ENCODE measurements around the gene FAM193A. TPM values are rescaled to one million over a fixed set of nuclear protein-coding genes. Genes with fewer than 3 reads are reported as not detected.

The FAM193A gene
- total RNA-seq, 4 donors from 2014 or later = 9.8 to 18.7 (median 16.4) TPM

DNA sequence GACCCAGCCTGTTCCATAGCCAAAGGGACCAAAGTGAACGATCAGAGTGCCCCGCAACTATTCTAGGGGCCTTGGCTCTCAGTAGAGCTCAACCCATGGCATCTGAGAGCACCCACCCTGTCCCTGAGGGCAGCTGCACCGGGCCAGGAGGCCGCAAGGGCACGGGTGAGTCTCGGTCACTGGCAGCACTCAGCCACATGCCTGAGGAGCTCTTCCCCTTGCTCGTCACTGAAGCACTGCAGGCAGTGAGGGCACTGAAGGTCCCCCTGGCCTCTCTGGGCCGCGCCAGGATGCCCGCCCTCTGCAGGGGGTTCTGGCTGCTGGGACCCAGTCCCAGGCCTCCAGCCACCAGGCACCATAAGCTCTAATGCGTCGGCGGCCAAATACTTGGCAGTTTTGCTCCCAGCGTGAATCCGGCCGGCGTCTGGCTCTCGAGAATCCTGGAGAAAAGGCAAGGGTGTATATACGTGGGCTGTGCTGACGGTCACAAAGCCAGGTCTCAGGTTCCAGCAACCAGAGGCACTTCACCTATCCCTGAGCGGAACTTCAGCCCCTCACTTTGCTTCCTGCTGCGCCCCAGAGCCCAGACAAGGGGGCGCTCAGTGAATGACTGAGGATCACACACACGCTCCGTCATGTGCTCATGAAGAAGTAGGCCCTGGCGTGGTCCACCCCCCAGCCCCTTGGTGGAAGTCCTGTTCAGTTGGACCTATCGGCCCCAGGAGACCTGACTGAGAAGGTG lies 205.8 kb downstream of the FAM193A start:
- intact Hi-C loops (cut with DNase I) = no loop called here
- Histone ChIP-seq H3K27ac (no peak overlapping the region), H3K4me3 (no peak overlapping the region), H3K9me3 (no peaks in the 10 kb centered on the region), H3K27me3 (no peaks in the 10 kb centered on the region), H3K4me1 (peaks cover 17 to 47% (median 21%) of the 10 kb centered on the region in 3 donors), H3K36me3 (peaks cover 25 to 60% (median 32%) of the 10 kb centered on the region in 3 donors)
- TF ChIP-seq, protein P1, sequence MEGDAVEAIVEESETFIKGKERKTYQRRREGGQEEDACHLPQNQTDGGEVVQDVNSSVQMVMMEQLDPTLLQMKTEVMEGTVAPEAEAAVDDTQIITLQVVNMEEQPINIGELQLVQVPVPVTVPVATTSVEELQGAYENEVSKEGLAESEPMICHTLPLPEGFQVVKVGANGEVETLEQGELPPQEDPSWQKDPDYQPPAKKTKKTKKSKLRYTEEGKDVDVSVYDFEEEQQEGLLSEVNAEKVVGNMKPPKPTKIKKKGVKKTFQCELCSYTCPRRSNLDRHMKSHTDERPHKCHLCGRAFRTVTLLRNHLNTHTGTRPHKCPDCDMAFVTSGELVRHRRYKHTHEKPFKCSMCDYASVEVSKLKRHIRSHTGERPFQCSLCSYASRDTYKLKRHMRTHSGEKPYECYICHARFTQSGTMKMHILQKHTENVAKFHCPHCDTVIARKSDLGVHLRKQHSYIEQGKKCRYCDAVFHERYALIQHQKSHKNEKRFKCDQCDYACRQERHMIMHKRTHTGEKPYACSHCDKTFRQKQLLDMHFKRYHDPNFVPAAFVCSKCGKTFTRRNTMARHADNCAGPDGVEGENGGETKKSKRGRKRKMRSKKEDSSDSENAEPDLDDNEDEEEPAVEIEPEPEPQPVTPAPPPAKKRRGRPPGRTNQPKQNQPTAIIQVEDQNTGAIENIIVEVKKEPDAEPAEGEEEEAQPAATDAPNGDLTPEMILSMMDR (IDR thresholded peaks at IDR 0.05) = no peak
- TF ChIP-seq POLR2A (IDR thresholded peaks at IDR 0.05) = no peak
- DNase-seq = no peak
- WGBS, 2 donors = no CpG with 5 or more reads among the region's 27 CpGs

DNA sequence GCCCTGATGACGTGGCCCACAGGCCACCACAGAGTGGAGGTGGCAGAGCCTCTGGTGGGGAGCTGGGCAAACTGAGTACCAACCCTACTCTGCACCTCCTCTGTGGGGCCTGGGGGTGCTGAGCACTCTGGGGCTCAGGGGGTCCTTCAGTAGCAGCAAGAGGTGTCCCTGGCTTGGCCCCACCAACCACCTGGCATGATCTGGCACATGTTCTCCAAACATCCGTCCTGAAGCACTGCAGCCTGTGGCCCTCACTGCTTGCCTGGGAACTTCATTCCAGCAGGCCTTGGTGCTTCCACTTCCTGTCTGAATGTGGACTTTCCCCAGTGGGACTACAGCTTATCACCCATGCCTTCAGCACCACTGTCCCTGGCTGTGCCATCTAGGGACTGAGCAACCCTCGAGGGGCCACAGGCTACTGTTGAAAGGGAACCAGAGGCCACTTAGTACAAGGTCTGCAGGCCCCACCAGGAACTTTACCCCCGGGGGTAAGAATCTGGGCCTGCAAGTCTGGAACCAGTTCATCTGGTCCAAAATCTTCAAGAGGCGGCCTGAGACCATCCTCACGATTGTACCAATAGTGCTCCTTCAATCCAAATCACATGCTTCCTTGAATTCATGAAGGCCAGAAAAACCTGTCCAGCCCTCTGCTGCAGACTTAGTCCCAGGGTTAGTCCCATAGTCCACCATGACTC lies 206.5 kb downstream of the FAM193A start:
- 60% methylated on average over 2 of the region's 6 CpGs; no CpG with 5 or more reads in 1 of the 2 donors for whole genome bisulfite sequencing, 2 donors
- Histone ChIP-seq H3K9me3 (no peaks in the 10 kb centered on the region), H3K4me3 (no peak overlapping the region), H3K36me3 (peaks cover 25 to 66% (median 36%) of the 10 kb centered on the region in 3 donors), H3K27ac (peak overlapping the region in 3 of 4 donors; percentile 56 to 71 (median 67)), H3K4me1 (peaks cover 21 to 54% (median 24%) of the 10 kb centered on the region in 3 donors), H3K27me3 (no peaks in the 10 kb centered on the region)
- no peak for DNase-seq
- TF ChIP-seq, protein P1 (IDR thresholded peaks at IDR 0.05) = no peak
- TF ChIP-seq POLR2A (IDR thresholded peaks at IDR 0.05) = no peak
- intact Hi-C loops (cut with DNase I) = no loop called here

DNA sequence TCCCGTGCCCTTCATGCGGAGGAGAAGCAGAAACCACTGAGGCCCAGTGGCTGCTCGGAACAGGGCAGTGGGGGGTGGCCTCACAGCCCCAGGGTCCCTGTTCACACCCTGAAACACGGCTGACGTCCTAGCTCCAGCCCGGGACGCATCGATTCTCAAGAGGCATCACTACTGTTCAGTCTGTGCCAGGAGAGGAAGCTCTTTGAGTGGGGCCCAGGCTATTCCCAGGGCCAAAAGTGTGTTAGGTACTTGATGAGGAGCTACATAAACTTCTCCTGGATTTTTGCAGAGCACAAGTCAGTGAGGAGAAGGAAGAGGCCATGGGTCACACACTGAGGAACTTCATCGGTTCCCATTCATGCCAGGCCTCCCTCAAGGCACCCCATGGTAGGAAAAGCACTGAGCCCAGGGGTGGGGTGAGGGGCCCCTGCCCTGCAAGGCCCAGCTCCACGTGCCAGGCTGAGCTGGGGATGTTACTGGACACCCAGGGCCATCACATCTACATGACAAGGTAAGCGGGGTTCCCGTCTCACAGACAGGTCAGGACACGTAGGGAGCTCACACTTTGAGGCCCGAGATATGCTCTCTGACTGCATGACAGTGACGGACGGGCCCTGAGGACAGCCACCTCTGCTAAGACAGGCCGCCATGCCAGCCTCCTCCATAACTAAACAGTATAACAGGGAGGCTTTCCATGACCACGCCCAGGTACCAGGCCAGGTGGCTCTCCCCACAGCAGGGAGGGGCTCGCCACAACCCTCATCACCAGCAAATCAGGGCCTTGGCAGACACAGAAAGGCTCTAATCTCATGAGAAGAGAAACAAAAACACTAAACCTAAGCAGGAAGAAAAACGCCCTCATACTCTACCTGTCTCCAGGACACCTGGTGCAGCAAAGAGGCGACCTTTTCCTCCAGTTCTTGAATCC lies 207.3 kb downstream of the FAM193A start:
- TF ChIP-seq, protein P1 (IDR thresholded peaks at IDR 0.05) = no peak
- no peak for TF ChIP-seq POLR2A (IDR thresholded peaks at IDR 0.05)
- H3K36me3 ChIP-seq = peaks cover 25 to 66% (median 36%) of the 10 kb centered on the region in 3 donors
- intact Hi-C loops (cut with DNase I) = no loop called here

DNA sequence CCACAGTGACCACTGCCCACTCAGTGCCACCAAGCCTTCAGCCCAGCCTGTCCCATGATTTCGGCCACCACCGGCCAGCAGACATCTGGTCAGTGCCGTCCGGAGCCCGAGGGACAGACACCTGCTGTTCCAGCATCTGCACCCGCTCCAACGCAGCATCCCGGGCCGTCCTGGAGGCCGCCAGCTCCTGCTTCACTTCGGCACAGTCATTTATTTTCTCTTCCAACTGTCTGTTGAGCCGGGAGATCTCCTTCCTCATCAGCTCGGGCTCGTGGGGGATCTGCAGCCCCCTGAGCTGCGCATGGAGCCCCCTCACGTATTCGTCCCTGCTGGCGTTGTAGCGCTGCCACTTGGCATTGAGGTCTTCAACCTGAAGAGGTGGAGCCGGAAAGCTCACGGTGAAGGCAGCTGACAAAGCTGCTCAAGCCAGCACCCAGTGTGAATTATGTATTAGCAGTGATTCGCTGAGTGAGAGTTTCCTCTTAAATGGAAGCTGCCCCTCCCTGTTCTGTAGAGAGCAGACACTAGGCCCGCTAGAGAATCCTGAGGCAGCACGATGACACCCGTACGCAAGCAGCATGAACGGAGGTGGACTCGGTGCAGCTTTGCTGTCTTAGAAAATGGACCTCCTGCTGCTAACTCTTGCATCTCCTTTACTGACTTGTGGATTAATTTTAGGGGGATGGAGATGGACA lies 208.3 kb downstream of the FAM193A start:
- peaks cover 21 to 55% (median 24%) of the 10 kb centered on the region in 3 donors for H3K4me1 ChIP-seq
- no peaks in the 10 kb centered on the region for H3K9me3 ChIP-seq
- no peaks in the 10 kb centered on the region for H3K27me3 ChIP-seq
- 88 to 95% methylated on average over 7 to 26 of the region's 28 CpGs for WGBS, 2 donors
- intact Hi-C loops (cut with DNase I) = no loop called here
- DNase-seq = no peak
- H3K27ac ChIP-seq = peak overlapping the region; percentile 29 to 67 (median 58)
- peaks cover 25 to 66% (median 36%) of the 10 kb centered on the region in 3 donors for H3K36me3 ChIP-seq
- H3K4me3 ChIP-seq = no peak overlapping the region
- no peak for TF ChIP-seq POLR2A (IDR thresholded peaks at IDR 0.05)
- TF ChIP-seq, protein P1 (IDR thresholded peaks at IDR 0.05) = no peak

More for the DNA sequence above, 207.3 kb downstream of the FAM193A start:
- 68 to 73% methylated on average over 3 to 6 of the region's 21 CpGs for WGBS, 2 donors
- DNase-seq = no peak
- no peaks in the 10 kb centered on the region for H3K9me3 ChIP-seq
- H3K4me3 ChIP-seq = no peak overlapping the region
- peaks cover 21 to 55% (median 24%) of the 10 kb centered on the region in 3 donors for H3K4me1 ChIP-seq
- H3K27ac ChIP-seq = peak overlapping the region; percentile 56 to 71 (median 64)
- no peaks in the 10 kb centered on the region for H3K27me3 ChIP-seq
